GM12865 (cell line): ENCODE data around the gene CACNA2D2.

Source experiments
- DNase-seq: peaks from one replicate; pipeline ENCODE4 v3.0.0; 2010; ENCODE audit warnings: low read depth
- H3K4me3 ChIP-seq: 2 replicates; pipeline ENCODE4 v1.5.1; 2011; ENCODE audit warnings: mild to moderate bottlenecking, low read depth, low read length, control low read depth
- TF ChIP-seq, protein P1 (sequence below): IDR thresholded peaks from 2 replicates; pipeline ENCODE4 v1.5.1; 2011; ENCODE audit warnings: low read length, control low read depth, low read depth, inconsistent platforms; ENCODE audit not compliant: insufficient read depth; ENCODE audit errors: missing control alignments

The CACNA2D2 gene

GRCh38 chr3:50442945-50443579 is 60.4 kb downstream of the CACNA2D2 start:
- no peak for DNase-seq
- TF ChIP-seq, protein P1, sequence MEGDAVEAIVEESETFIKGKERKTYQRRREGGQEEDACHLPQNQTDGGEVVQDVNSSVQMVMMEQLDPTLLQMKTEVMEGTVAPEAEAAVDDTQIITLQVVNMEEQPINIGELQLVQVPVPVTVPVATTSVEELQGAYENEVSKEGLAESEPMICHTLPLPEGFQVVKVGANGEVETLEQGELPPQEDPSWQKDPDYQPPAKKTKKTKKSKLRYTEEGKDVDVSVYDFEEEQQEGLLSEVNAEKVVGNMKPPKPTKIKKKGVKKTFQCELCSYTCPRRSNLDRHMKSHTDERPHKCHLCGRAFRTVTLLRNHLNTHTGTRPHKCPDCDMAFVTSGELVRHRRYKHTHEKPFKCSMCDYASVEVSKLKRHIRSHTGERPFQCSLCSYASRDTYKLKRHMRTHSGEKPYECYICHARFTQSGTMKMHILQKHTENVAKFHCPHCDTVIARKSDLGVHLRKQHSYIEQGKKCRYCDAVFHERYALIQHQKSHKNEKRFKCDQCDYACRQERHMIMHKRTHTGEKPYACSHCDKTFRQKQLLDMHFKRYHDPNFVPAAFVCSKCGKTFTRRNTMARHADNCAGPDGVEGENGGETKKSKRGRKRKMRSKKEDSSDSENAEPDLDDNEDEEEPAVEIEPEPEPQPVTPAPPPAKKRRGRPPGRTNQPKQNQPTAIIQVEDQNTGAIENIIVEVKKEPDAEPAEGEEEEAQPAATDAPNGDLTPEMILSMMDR: no peak

DNA sequence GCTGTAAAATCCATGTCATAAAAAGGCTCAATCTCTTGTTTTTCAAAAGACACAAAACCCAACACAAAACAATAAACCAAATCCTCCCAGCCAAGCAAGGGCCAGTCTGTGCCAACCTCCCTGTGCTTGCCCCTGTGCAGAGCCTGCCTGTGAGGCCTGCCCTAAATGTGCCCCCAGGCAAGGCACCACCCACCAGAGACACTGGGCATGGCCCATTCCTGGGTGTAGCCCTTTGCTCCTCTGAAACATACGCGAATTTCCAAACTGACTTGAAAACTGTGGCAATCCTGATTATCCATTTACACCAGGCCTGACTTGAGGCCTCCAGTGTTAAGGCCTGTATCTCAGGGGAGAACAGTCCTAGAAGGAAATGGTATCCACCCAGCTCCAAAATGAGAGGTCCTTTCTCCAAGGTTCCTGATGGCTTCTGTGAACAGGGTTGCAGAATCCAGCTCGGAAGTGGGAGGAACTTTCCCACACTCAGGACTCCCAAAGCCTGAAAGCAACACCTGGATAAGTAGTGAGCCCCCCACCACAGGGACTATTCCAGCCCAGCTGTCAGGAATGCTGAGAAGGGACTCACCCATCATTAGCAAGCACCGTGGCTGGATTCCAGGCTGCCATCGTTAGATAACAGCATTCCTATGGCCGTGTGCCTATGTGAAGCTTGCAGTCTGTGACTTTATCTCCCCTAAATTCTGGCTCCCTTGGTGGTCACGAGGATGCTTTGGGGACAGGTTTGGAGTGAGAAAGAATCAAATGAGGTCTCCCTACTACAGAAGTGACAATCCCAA is 61.8 kb downstream of the CACNA2D2 start:
- no peak for DNase-seq
- H3K4me3 ChIP-seq: no peak overlapping the region
- TF ChIP-seq, protein P1: no peak

More at GRCh38 chr3:50442945-50443579, 60.4 kb downstream of the CACNA2D2 start:
- no peak overlapping the region for H3K4me3 ChIP-seq

DNA sequence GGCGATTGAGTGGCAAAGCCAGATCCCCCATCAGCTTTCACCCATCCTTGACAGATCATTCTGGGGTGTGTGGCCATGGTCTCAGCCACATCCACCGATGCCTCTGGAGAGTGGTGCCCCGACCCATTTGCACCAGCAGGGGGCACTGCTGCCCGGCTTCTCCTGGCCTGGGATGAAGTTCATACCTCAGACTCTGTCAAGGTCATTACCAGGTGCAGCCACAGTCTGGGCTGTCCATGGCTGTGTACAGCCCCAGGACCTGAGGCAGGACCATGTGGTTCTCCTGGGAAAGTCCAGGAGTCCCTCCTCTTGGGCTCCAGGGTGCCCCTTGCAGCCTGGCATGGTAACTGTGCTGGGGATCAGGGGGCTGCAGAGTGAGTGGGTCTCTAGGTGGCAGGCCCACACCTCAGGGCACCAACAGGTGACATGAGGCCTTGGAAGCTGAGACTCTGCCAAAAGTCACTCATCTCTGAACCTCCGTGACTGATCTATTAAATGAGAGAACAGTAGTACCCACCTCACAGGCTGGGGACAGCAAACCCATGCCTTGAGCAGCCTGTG is 67.2 kb downstream of the CACNA2D2 start:
- DNase-seq: peak; percentile 51
- H3K4me3 ChIP-seq: no peak overlapping the region
- TF ChIP-seq, protein P1: peak; percentile 90

- H3K4me3 ChIP-seq: no peak overlapping the region
- TF ChIP-seq, protein P1: no peak
- no peak for DNase-seq
These were observed 67.9 kb downstream of the CACNA2D2 start for GRCh38 chr3:50435371-50436113.

DNA sequence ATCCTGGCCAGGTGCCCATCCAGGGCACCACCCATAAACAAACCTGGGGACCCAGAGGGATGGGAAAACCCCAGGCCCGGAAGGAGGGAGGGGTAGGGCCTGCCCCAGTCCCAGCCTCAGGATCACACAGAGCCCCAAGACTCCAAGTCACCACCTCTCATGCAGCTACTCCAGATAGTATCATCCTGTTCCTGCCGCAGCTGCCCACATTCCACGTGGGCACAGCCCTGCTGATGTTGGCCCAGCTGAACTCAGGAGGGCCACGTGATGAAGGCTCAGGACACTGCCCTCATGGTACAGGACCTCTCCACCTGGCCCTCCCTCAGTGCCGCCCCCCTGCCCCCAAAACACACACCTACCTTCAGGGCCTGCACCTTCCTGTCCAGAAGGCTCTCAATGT is 69.5 kb downstream of the CACNA2D2 start:
- DNase-seq: no peak
- TF ChIP-seq, protein P1: no peak
- H3K4me3 ChIP-seq: no peak overlapping the region

- TF ChIP-seq, protein P1: no peak
- DNase-seq: no peak
- H3K4me3 ChIP-seq: no peak overlapping the region
These were observed 72.4 kb downstream of the CACNA2D2 start for GRCh38 chr3:50430950-50431435.
